SU-DHL-6 (cell line): ENCODE measurements around the gene PAIP1.

Experiments used
- H2AFZ ChIP-seq: fragments of 200-600 bp; sonication (generic); 2 replicates; pipeline ENCODE4 v1.6.1; 2014; ENCODE audit warnings: low read depth, mild to moderate bottlenecking, moderate library complexity, mixed read lengths, antibody characterized with exemption, low read length; ENCODE audit not compliant: severe bottlenecking
- H3F3A ChIP-seq: fragments of 200-600 bp; shearing (Covaris generic); 2 replicates; pipeline ENCODE4 v1.6.0; 2016; ENCODE audit warnings: antibody characterized with exemption, mild to moderate bottlenecking; ENCODE audit not compliant: insufficient read depth
- H3K27ac ChIP-seq: fragments of 200-600 bp; sonication (generic); 2 replicates; pipeline ENCODE4 v1.5.1; 2016; ENCODE audit warnings: low read depth, mild to moderate bottlenecking, low read length, moderate library complexity, mixed read lengths
- H3K27me3 ChIP-seq: fragments of 200-600 bp; sonication (generic), shearing (Covaris generic); 2 replicates; pipeline ENCODE4 v1.6.0; 2014; ENCODE audit warnings: mild to moderate bottlenecking, low read length
- H3K36me3 ChIP-seq: fragments of 200-600 bp; sonication (generic); 2 replicates; pipeline ENCODE4 v1.6.1; 2014; ENCODE audit warnings: mild to moderate bottlenecking, low read length, mixed read lengths
- H3K4me2 ChIP-seq: fragments of 300-600, 200-600 bp; shearing (Covaris generic), sonication (generic); 2 replicates; pipeline ENCODE4 v1.6.0; 2014; ENCODE audit warnings: low read length, low read depth, mild to moderate bottlenecking; ENCODE audit not compliant: poor library complexity, severe bottlenecking
- H3K4me3 ChIP-seq: fragments of 200-600 bp; sonication (generic); 2 replicates; pipeline ENCODE4 v1.5.1; 2014; ENCODE audit warnings: antibody characterized with exemption, low read length, mild to moderate bottlenecking, mixed read lengths; ENCODE audit not compliant: insufficient read depth, poor library complexity, severe bottlenecking
- H3K79me2 ChIP-seq: fragments of 200-600 bp; sonication (generic); 2 replicates; pipeline ENCODE4 v1.6.1; 2014; ENCODE audit warnings: mild to moderate bottlenecking, low read length, moderate library complexity; ENCODE audit not compliant: insufficient read depth
- H3K9ac ChIP-seq: fragments of 200-600 bp; sonication (generic); 2 replicates; pipeline ENCODE4 v1.7.0; 2014; ENCODE audit warnings: mild to moderate bottlenecking, low read length
- H3K9me2 ChIP-seq: fragments of 200-600 bp; sonication (generic); replicated peaks from 2 replicates; pipeline ENCODE4 v1.6.1; 2014; ENCODE audit warnings: low read length; ENCODE audit not compliant: insufficient read depth
- H3K9me3 ChIP-seq: fragments of 200-600 bp; sonication (generic); 2 replicates; pipeline ENCODE4 v1.6.1; 2014; ENCODE audit warnings: low read length, mixed read lengths; ENCODE audit not compliant: insufficient read depth
- H4K20me1 ChIP-seq: fragments of 200-600 bp; sonication (generic); 2 replicates; pipeline ENCODE4 v1.6.1; 2014; ENCODE audit warnings: low read depth, mild to moderate bottlenecking, antibody characterized with exemption, low read length, moderate library complexity, mixed read lengths
- EZH2phosphoT487 ChIP-seq: fragments of 200-600 bp; sonication (generic), shearing (Covaris generic); conservative IDR thresholded peaks from 2 replicates; pipeline ENCODE4 v1.6.1; 2018; ENCODE audit warnings: mild to moderate bottlenecking, antibody characterized with exemption, low read length, moderate library complexity, mixed read lengths
- TF ChIP-seq, protein P1 (sequence below): fragments of 200-600 bp; sonication (generic); IDR thresholded peaks from one replicate; pipeline ENCODE4 v1.5.1; 2017; ENCODE audit warnings: antibody characterized with exemption, mild to moderate bottlenecking, low read length, moderate library complexity; ENCODE audit not compliant: insufficient read depth, poor library complexity, severe bottlenecking

Gene PAIP1

DNA sequence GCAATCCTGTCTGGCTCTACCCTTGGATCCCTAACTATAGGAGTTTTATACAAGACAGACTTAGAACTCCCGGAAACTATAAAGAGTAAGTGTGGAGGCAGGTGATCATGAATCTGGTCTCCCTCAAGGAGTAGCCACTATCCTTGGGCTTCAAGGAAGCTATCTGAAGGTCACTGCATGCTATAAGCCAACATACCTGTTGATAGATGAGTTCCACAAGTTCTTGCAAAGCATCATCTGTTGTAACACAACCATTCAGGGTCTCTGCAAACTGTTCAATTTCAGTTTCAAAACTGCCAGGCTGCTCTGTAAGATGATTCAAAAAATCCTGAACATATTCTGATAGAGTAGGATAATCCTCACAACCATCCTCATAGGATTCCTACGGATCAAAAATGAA, 9.3 kb downstream of the PAIP1 start:
- Histone ChIP-seq H3K79me2 (peaks cover 43% of the 10 kb centered on the region), H3K27ac (no peak overlapping the region), H2AFZ (no peak overlapping the region), H3K36me3 (peaks cover 51% of the 10 kb centered on the region), H3K27me3 (no peaks in the 10 kb centered on the region), H3K9me3 (no peaks in the 10 kb centered on the region), H3K4me2 (no peak overlapping the region), H4K20me1 (no peaks in the 10 kb centered on the region), H3K9ac (no peak overlapping the region), H3F3A (no peaks in the 10 kb centered on the region; the same call in 1 of the 2 replicates), H3K9me2 (no peaks in the 10 kb centered on the region), H3K4me3 (no peak overlapping the region)
- TF ChIP-seq, protein P1, sequence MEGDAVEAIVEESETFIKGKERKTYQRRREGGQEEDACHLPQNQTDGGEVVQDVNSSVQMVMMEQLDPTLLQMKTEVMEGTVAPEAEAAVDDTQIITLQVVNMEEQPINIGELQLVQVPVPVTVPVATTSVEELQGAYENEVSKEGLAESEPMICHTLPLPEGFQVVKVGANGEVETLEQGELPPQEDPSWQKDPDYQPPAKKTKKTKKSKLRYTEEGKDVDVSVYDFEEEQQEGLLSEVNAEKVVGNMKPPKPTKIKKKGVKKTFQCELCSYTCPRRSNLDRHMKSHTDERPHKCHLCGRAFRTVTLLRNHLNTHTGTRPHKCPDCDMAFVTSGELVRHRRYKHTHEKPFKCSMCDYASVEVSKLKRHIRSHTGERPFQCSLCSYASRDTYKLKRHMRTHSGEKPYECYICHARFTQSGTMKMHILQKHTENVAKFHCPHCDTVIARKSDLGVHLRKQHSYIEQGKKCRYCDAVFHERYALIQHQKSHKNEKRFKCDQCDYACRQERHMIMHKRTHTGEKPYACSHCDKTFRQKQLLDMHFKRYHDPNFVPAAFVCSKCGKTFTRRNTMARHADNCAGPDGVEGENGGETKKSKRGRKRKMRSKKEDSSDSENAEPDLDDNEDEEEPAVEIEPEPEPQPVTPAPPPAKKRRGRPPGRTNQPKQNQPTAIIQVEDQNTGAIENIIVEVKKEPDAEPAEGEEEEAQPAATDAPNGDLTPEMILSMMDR: no peak
- TF ChIP-seq EZH2phosphoT487: no peak

DNA sequence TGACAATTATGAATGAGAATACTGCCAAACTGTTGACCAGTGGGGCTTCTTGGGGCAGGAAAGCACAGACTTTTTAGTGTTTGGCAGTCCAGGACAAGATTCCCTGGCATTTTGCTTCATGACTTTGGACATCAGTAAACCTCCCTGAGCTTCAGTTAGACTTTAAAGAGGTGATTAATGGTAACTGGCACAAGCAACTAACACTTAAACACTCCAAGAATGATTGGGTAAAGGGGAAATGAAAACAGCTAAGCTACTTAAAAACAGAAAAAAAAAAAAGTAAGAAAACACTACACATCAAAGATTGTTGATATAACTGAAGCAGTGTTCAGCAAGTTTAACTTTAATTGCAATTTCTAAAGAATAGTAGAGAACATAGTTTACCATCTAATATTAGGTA, 13.4 kb downstream of the PAIP1 start:
- H3K4me2 ChIP-seq: no peak overlapping the region
- H3K36me3 ChIP-seq: peaks cover 46% of the 10 kb centered on the region
- H3K9me3 ChIP-seq: no peaks in the 10 kb centered on the region
- H3K79me2 ChIP-seq: peaks cover 11% of the 10 kb centered on the region; the same call in 1 of the 2 replicates
- H3F3A ChIP-seq: 0 out of 2 replicates have a peak, but pooled peaks cover 3% of the 10 kb centered on the region
- H3K4me3 ChIP-seq: no peak overlapping the region
- H4K20me1 ChIP-seq: no peaks in the 10 kb centered on the region
- no peak for TF ChIP-seq EZH2phosphoT487
- TF ChIP-seq, protein P1: no peak
- H2AFZ ChIP-seq: no peak overlapping the region
- H3K9ac ChIP-seq: no peak overlapping the region
- no peaks in the 10 kb centered on the region for H3K27me3 ChIP-seq
- H3K9me2 ChIP-seq: no peaks in the 10 kb centered on the region
- H3K27ac ChIP-seq: no peak overlapping the region

DNA sequence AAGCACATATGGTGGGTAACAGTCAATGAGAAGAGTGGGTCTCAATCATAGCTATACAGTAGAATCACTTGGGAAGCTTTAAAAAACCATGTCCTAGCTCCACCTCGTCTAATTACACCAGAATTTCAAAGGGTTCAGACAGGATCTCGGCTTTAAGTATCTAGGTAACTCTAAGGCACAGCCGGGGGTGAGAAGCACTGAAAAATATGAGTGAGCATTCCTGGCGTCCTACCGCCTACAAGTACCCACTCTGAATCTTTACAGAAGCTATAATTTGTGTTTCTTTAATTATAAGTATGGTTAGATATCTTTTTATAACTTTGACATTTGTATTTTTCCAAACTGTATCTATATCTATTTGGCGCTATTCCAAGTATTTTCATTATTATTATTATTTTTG, 16.1 kb downstream of the PAIP1 start:
- no peak overlapping the region for H3K9ac ChIP-seq
- peaks cover 53% of the 10 kb centered on the region for H3K36me3 ChIP-seq
- H4K20me1 ChIP-seq: no peaks in the 10 kb centered on the region
- no peak overlapping the region for H3K4me2 ChIP-seq
- no peak overlapping the region for H3K4me3 ChIP-seq
- H3F3A ChIP-seq: 0 out of 2 replicates have a peak, but pooled peaks cover 3% of the 10 kb centered on the region
- no peaks in the 10 kb centered on the region for H3K9me2 ChIP-seq
- no peaks in the 10 kb centered on the region for H3K27me3 ChIP-seq
- no peak for TF ChIP-seq EZH2phosphoT487
- TF ChIP-seq, protein P1: no peak
- no peaks in the 10 kb centered on the region for H3K9me3 ChIP-seq
- no peaks in the 10 kb centered on the region; the same call in 1 of the 2 replicates for H3K79me2 ChIP-seq
- no peak overlapping the region for H2AFZ ChIP-seq
- H3K27ac ChIP-seq: no peak overlapping the region
